GM12891 (cell line): ENCODE measurements around the gene LCN1.
"Not testable (repeated sequence)": the region's sequence is repeated elsewhere in the genome, so short reads cannot be mapped to it uniquely, and the experiment has no call there.

Experiments
- POLR2A ChIP-seq: IDR thresholded peaks from 2 replicates; pipeline ENCODE4 v1.6.1; 2011; ENCODE audit warnings: low read depth, low read length, control low read depth
- POLR2AphosphoS5 ChIP-seq: IDR thresholded peaks from 2 replicates; pipeline ENCODE4 v1.6.1; 2011; ENCODE audit warnings: low read depth, low read length, control low read depth
- SPI1 ChIP-seq: IDR thresholded peaks from 2 replicates; pipeline ENCODE4 v1.6.1; 2011; ENCODE audit warnings: low read depth, low read length, control low read depth
- TAF1 ChIP-seq: IDR thresholded peaks from 2 replicates; pipeline ENCODE4 v1.6.1; 2011; ENCODE audit warnings: low read depth, low read length, control low read depth

- not testable (repeated sequence) for TF ChIP-seq POLR2A, SPI1, POLR2AphosphoS5, TAF1
These were observed 28.5 kb downstream of the LCN1 start for GRCh38 chr9:135549478-135550343.
